HEK293 (cell line): ENCODE results near the gene RASA2.

Experiments
- CTCF ChIA-PET: fragments of 350-600 bp; formaldehyde crosslinking; extraction: SDS; loops from one replicate; lab custom pipeline; 2021; ENCODE audit warnings: antibody characterized with exemption; lab: Yijun Ruan, JAX
- POLR2A ChIA-PET: fragments of 300-600 bp; formaldehyde crosslinking; extraction: SDS; loops from one replicate; lab custom pipeline; 2020; ENCODE audit warnings: antibody characterized with exemption, inconsistent platforms; lab: Yijun Ruan, JAX
- H3K27ac ChIP-seq: fragments of 200-500 bp; sonication (Bioruptor generic); 2 replicates; pipeline ENCODE4 v1.5.1; 2014; ENCODE audit warnings: low read depth, low read length, control low read depth, inconsistent platforms; ENCODE audit errors: extremely low read depth
- H3K36me3 ChIP-seq, 2 experiments: fragments of 200-500 bp in 1 of 2; sonication (Bioruptor generic) in 1 of 2; 1 replicate in 1 of 2; 2 replicates in 1 of 2; pipeline ENCODE4 v1.5.1; 2014 to 2017; ENCODE audit warnings: inconsistent platforms in 2 of 2, low read length in 2 of 2; ENCODE audit not compliant: control insufficient read depth in 2 of 2, insufficient read depth in 1 of 2
- H3K4me1 ChIP-seq: fragments of 200-500 bp; sonication (Bioruptor generic); 2 replicates; pipeline ENCODE4 v1.5.1; 2014; ENCODE audit warnings: mild to moderate bottlenecking, low read length, inconsistent platforms; ENCODE audit not compliant: control insufficient read depth, insufficient read depth
- H3K4me3 ChIP-seq: 2 replicates; pipeline ENCODE4 v1.5.1; 2011; ENCODE audit warnings: low read depth, mild to moderate bottlenecking, control low read depth, low read length, moderate library complexity
- H3K9me3 ChIP-seq: fragments of 200-500 bp; sonication (Bioruptor generic); 2 replicates; pipeline ENCODE4 v1.5.1; 2014; ENCODE audit warnings: low read depth, low read length, inconsistent platforms; ENCODE audit not compliant: control insufficient read depth, insufficient read depth
- EGR2 ChIP-seq: fragments of 450-650 bp; formaldehyde crosslinking; IDR thresholded peaks from 2 replicates; pipeline ENCODE4 v1.5.1; 2016; ENCODE audit warnings: low read depth, missing biosample characterization, missing genetic modification characterization
- GFI1B ChIP-seq: fragments of 450-650 bp; formaldehyde crosslinking; IDR thresholded peaks from 2 replicates; pipeline ENCODE4 v1.5.1; 2016; ENCODE audit warnings: missing biosample characterization, missing genetic modification characterization
- MYNN ChIP-seq: fragments of 450-650 bp; formaldehyde crosslinking; IDR thresholded peaks from 2 replicates; pipeline ENCODE4 v1.5.1; 2016; ENCODE audit warnings: missing biosample characterization, missing genetic modification characterization, borderline replicate concordance
- OSR2 ChIP-seq: fragments of 450-650 bp; formaldehyde crosslinking; IDR thresholded peaks from 2 replicates; pipeline ENCODE4 v1.5.1; 2016; ENCODE audit warnings: missing biosample characterization, missing genetic modification characterization
- PATZ1 ChIP-seq: fragments of 450-650 bp; formaldehyde crosslinking; IDR thresholded peaks from 2 replicates; pipeline ENCODE4 v1.5.1; 2016; ENCODE audit warnings: missing biosample characterization, missing genetic modification characterization
- PRDM1 ChIP-seq: fragments of 450-650 bp; formaldehyde crosslinking; IDR thresholded peaks from 2 replicates; pipeline ENCODE4; 2016; ENCODE audit warnings: missing biosample characterization, missing genetic modification characterization
- ZBTB48 ChIP-seq: fragments of 450-650 bp; formaldehyde crosslinking; IDR thresholded peaks from 2 replicates; pipeline ENCODE4 v1.5.1; 2016; ENCODE audit warnings: missing biosample characterization, missing genetic modification characterization
- ZFP69B ChIP-seq: fragments of 450-650 bp; formaldehyde crosslinking; IDR thresholded peaks from 2 replicates; pipeline ENCODE4 v1.5.1; 2016; ENCODE audit warnings: missing biosample characterization, missing genetic modification characterization
- ZNF112 ChIP-seq: fragments of 450-650 bp; formaldehyde crosslinking; IDR thresholded peaks from 2 replicates; pipeline ENCODE4 v1.5.0; 2017; ENCODE audit warnings: missing biosample characterization, missing genetic modification characterization
- ZNF19 ChIP-seq: fragments of 450-650 bp; formaldehyde crosslinking; IDR thresholded peaks from 2 replicates; pipeline ENCODE4; 2016; ENCODE audit warnings: missing biosample characterization, missing genetic modification characterization, low read depth
- ZNF416 ChIP-seq: fragments of 450-650 bp; formaldehyde crosslinking; IDR thresholded peaks from 2 replicates; pipeline ENCODE4 v1.5.1; 2016; ENCODE audit warnings: missing biosample characterization, missing genetic modification characterization
- ZNF473 ChIP-seq: fragments of 450-650 bp; formaldehyde crosslinking; IDR thresholded peaks from 2 replicates; pipeline ENCODE4 v1.5.1; 2017; ENCODE audit warnings: missing biosample characterization, missing genetic modification characterization
- ZNF488 ChIP-seq: fragments of 450-650 bp; formaldehyde crosslinking; IDR thresholded peaks from 2 replicates; pipeline ENCODE4 v1.5.1; 2016; ENCODE audit warnings: missing biosample characterization, missing genetic modification characterization
- ZNF560 ChIP-seq: fragments of 450-650 bp; formaldehyde crosslinking; IDR thresholded peaks from 2 replicates; pipeline ENCODE4 v1.5.1; 2017; ENCODE audit warnings: missing biosample characterization, missing genetic modification characterization, borderline replicate concordance
- ZNF596 ChIP-seq: fragments of 450-650 bp; IDR thresholded peaks from 2 replicates; pipeline ENCODE4 v1.5.0; 2018; ENCODE audit warnings: missing biosample characterization, mild to moderate bottlenecking, missing genetic modification characterization, moderate library complexity
- ZNF654 ChIP-seq: fragments of 450-650 bp; formaldehyde crosslinking; IDR thresholded peaks from 2 replicates; pipeline ENCODE4 v1.5.1; 2016; ENCODE audit warnings: low read depth, missing biosample characterization, missing genetic modification characterization
- ZNF660 ChIP-seq: fragments of 450-650 bp; IDR thresholded peaks from 2 replicates; pipeline ENCODE4 v1.5.1; 2018; ENCODE audit warnings: missing biosample characterization, mild to moderate bottlenecking, missing genetic modification characterization
- TF ChIP-seq, protein P1 (sequence below): fragments of 450-650 bp; formaldehyde crosslinking; IDR thresholded peaks from 2 replicates; pipeline ENCODE4 v1.5.1; 2016; ENCODE audit warnings: missing biosample characterization, missing genetic modification characterization
- TF ChIP-seq, protein P2 (sequence below): fragments of 450-650 bp; formaldehyde crosslinking; IDR thresholded peaks from 2 replicates; pipeline ENCODE4 v1.5.1; 2016; ENCODE audit warnings: missing biosample characterization, missing genetic modification characterization, low read depth
- TF ChIP-seq, protein P3 (sequence below): fragments of 450-650 bp; formaldehyde crosslinking; IDR thresholded peaks from 2 replicates; pipeline ENCODE4 v1.5.1; 2016; ENCODE audit warnings: missing biosample characterization, missing genetic modification characterization
- TF ChIP-seq, protein P4 (sequence below): fragments of 450-650 bp; formaldehyde crosslinking; IDR thresholded peaks from 2 replicates; pipeline ENCODE4 v1.5.1; 2016; ENCODE audit warnings: missing biosample characterization, missing genetic modification characterization
- TF ChIP-seq, protein P5 (sequence below): fragments of 450-650 bp; formaldehyde crosslinking; IDR thresholded peaks from 2 replicates; pipeline ENCODE4; 2016; ENCODE audit warnings: missing biosample characterization, missing genetic modification characterization

RASA2 gene

DNA sequence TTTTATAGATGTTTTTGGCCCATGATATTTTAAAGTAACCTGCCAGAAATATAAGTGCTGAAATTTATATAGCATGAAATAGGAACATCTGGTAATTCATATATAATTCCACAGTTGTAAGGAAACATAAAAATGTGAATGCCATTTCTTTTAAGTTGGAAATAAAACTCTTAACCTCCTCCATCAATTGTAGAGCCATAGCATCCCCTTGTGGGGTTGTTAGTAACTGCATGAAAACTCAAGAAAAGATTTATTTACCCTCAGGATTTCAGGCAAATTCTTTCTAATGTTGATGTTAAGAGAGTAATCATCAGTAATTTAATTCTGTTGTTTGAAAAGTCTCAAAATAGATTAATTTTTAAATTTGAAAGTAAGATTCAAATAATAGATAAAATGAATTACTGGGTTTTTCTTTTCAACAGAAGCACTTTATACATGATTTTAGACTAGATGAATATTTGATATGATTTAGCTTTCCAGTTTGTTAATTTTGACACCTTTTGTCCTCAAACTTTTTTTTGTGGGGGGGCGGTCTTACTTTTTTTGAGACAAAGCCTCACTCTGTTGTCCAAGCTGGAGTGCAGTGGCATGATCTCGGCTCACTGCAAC lies 74.7 kb downstream of the RASA2 start:
- no peak overlapping the region for H3K4me3 ChIP-seq
- no peak overlapping the region for H3K27ac ChIP-seq
- POLR2A ChIA-PET, result no interaction called here
- TF ChIP-seq ZNF654 (tag by site-specific recombination) (peak; percentile 80), MYNN (no peak), ZNF660 (0 out of 2 replicates have a peak, but pooled peaks have one; percentile 18)
- TF ChIP-seq, protein P1, sequence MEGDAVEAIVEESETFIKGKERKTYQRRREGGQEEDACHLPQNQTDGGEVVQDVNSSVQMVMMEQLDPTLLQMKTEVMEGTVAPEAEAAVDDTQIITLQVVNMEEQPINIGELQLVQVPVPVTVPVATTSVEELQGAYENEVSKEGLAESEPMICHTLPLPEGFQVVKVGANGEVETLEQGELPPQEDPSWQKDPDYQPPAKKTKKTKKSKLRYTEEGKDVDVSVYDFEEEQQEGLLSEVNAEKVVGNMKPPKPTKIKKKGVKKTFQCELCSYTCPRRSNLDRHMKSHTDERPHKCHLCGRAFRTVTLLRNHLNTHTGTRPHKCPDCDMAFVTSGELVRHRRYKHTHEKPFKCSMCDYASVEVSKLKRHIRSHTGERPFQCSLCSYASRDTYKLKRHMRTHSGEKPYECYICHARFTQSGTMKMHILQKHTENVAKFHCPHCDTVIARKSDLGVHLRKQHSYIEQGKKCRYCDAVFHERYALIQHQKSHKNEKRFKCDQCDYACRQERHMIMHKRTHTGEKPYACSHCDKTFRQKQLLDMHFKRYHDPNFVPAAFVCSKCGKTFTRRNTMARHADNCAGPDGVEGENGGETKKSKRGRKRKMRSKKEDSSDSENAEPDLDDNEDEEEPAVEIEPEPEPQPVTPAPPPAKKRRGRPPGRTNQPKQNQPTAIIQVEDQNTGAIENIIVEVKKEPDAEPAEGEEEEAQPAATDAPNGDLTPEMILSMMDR (tag by site-specific recombination), result 0 out of 2 replicates have a peak, but pooled peaks have one; percentile 24
- TF ChIP-seq, protein P2, sequence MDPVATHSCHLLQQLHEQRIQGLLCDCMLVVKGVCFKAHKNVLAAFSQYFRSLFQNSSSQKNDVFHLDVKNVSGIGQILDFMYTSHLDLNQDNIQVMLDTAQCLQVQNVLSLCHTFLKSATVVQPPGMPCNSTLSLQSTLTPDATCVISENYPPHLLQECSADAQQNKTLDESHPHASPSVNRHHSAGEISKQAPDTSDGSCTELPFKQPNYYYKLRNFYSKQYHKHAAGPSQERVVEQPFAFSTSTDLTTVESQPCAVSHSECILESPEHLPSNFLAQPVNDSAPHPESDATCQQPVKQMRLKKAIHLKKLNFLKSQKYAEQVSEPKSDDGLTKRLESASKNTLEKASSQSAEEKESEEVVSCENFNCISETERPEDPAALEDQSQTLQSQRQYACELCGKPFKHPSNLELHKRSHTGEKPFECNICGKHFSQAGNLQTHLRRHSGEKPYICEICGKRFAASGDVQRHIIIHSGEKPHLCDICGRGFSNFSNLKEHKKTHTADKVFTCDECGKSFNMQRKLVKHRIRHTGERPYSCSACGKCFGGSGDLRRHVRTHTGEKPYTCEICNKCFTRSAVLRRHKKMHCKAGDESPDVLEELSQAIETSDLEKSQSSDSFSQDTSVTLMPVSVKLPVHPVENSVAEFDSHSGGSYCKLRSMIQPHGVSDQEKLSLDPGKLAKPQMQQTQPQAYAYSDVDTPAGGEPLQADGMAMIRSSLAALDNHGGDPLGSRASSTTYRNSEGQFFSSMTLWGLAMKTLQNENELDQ (tag by site-specific recombination), result no peak
- peaks cover 0 to 7% of the 10 kb centered on the region in 2 experiments; a peak in 1 of 3 replicates for H3K36me3 ChIP-seq
- H3K9me3 ChIP-seq, result no peaks in the 10 kb centered on the region
- peaks cover 3% of the 10 kb centered on the region; the same call in 1 of the 2 replicates for H3K4me1 ChIP-seq
- CTCF ChIA-PET, result interaction anchor here (0.8 to 5.5 kb wide), 21 partner anchors 8 to 306 kb away, joined by 3 to 79 read pairs (median 5); no protein-coding TSS in a partner anchor

DNA sequence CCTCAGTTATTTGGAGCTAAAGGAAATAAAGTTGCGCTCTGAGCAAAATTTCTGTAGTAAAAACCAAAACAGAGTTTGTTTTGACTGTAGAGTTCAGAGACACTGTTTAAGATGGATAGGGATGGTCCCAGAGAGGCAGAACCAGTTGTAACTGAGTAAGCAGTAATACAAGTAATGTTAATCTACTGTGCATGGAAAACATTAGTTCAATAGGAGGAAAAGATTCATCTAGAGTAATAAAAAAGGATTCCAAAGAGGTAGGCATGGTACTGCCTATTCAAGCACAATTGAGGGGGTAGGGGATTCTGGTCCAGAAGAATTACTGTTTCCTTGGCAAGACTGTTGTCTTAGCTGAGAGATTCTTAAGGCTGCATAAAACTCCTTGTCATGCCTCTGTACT lies 77.4 kb downstream of the RASA2 start:
- H3K27ac ChIP-seq, result no peak overlapping the region
- POLR2A ChIA-PET, result no interaction called here
- H3K36me3 ChIP-seq, result peaks cover 0 to 7% of the 10 kb centered on the region in 2 experiments; a peak in 1 of 3 replicates
- no peaks in the 10 kb centered on the region for H3K4me1 ChIP-seq
- no peaks in the 10 kb centered on the region for H3K9me3 ChIP-seq
- H3K4me3 ChIP-seq, result no peak overlapping the region
- CTCF ChIA-PET, result interaction anchor here (2.0 kb wide), 1 partner anchor 104 kb away, joined by 26 read pairs; no protein-coding TSS in a partner anchor
- TF ChIP-seq, protein P3, sequence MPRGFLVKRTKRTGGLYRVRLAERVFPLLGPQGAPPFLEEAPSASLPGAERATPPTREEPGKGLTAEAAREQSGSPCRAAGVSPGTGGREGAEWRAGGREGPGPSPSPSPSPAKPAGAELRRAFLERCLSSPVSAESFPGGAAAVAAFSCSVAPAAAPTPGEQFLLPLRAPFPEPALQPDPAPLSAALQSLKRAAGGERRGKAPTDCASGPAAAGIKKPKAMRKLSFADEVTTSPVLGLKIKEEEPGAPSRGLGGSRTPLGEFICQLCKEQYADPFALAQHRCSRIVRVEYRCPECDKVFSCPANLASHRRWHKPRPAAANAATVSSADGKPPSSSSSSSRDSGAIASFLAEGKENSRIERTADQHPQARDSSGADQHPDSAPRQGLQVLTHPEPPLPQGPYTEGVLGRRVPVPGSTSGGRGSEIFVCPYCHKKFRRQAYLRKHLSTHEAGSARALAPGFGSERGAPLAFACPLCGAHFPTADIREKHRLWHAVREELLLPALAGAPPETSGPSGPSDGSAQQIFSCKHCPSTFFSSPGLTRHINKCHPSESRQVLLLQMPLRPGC (tag by site-specific recombination), result no peak
- TF ChIP-seq ZNF488 (tag by site-specific recombination) (no peak), OSR2 (tag by site-specific recombination) (no peak), ZNF19 (tag by site-specific recombination) (no peak), ZNF596 (tag by site-specific recombination) (no peak), PRDM1 (tag by site-specific recombination) (no peak), GFI1B (tag by site-specific recombination) (no peak), ZNF416 (tag by site-specific recombination) (no peak), ZBTB48 (tag by site-specific recombination) (no peak), ZNF560 (no peak), ZNF112 (tag by site-specific recombination) (no peak), EGR2 (no peak), ZNF473 (no peak), PATZ1 (tag by site-specific recombination) (no peak), ZFP69B (no peak)
- TF ChIP-seq, protein P4, sequence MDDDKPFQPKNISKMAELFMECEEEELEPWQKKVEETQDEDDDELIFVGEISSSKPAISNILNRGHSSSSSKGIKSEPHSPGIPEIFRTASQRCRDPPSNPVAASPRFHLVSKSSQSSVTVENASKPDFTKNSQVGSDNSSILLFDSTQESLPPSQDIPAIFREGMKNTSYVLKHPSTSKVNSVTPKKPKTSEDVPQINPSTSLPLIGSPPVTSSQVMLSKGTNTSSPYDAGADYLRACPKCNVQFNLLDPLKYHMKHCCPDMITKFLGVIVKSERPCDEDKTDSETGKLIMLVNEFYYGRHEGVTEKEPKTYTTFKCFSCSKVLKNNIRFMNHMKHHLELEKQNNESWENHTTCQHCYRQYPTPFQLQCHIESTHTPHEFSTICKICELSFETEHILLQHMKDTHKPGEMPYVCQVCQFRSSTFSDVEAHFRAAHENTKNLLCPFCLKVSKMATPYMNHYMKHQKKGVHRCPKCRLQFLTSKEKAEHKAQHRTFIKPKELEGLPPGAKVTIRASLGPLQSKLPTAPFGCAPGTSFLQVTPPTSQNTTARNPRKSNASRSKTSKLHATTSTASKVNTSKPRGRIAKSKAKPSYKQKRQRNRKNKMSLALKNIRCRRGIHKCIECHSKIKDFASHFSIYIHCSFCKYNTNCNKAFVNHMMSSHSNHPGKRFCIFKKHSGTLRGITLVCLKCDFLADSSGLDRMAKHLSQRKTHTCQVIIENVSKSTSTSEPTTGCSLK (tag by site-specific recombination), result no peak
- TF ChIP-seq, protein P5, sequence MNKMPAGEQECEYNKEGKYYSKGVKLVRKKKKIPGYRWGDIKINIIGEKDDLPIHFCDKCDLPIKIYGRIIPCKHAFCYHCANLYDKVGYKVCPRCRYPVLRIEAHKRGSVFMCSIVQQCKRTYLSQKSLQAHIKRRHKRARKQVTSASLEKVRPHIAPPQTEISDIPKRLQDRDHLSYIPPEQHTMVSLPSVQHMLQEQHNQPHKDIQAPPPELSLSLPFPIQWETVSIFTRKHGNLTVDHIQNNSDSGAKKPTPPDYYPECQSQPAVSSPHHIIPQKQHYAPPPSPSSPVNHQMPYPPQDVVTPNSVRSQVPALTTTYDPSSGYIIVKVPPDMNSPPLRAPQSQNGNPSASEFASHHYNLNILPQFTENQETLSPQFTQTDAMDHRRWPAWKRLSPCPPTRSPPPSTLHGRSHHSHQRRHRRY (tag by site-specific recombination), result no peak
